Right atrium auricular region (tissue), 2 donors: Measurements from ENCODE around the gene MMP24. TPM values are rescaled to one million over a fixed set of nuclear protein-coding genes. Genes with fewer than 3 reads are reported as not detected.
"Not testable (repeated sequence)": the region's sequence is repeated elsewhere in the genome, so short reads cannot be mapped to it uniquely, and the experiment has no call there.

ENCODE experiments used
- DNase-seq: peaks from one replicate; pipeline ENCODE4 v3.0.0-alpha.2; 2019; ENCODE audit warnings: low spot score
- H3K27ac ChIP-seq, 2 donors: fragments of 200-600 bp; sonication (generic); 1 replicate in 1 of 2; 2 replicates in 1 of 2; pipeline ENCODE4 v1.5.1; 2016 to 2019
- H3K27me3 ChIP-seq, 2 donors: fragments of 200-600 bp; sonication (generic); one replicate each; pipeline versions ENCODE4 v1.5.1 to v1.6.0; 2017 to 2019
- H3K36me3 ChIP-seq: fragments of 200-600 bp; sonication (generic); one replicate; pipeline ENCODE4 v1.5.1; 2016
- H3K4me1 ChIP-seq, 2 donors: fragments of 200-600 bp; sonication (generic); one replicate each; pipeline versions ENCODE4 v1.5.1 to v1.6.0; 2017 to 2019
- H3K4me3 ChIP-seq, 2 donors: fragments of 200-600 bp; sonication (generic); 1 replicate in 1 of 2; 2 replicates in 1 of 2; pipeline ENCODE4 v1.5.1; 2017 to 2019; ENCODE audit warnings: mild to moderate bottlenecking in 1 of 2, moderate library complexity in 1 of 2
- H3K9me3 ChIP-seq, 2 donors: fragments of 200-600 bp; sonication (generic); one replicate each; pipeline ENCODE4 v1.5.1; 2019
- CTCF ChIP-seq, 2 donors: fragments of 200-600 bp; sonication (generic); IDR thresholded peaks; one replicate each; pipeline ENCODE4 v1.5.1; 2019; ENCODE audit warnings: antibody characterized with exemption in 2 of 2
- total RNA-seq, 2 donors: library from RNA; depleted of rRNA; stranded (reverse); fragments of >200 nt; gene quantifications; one replicate each; pipeline ENCODE4 v1.1.0, GENCODE V29; 2016

MMP24 gene
- total RNA-seq, 2 donors from 2014 or later = 2.2 to 3.8 TPM

- H3K4me3 ChIP-seq = no peak overlapping the region
- no peak overlapping the region for H3K27ac ChIP-seq
- H3K4me1 ChIP-seq = peaks cover 0 to 13% of the 10 kb centered on the region in 2 donors
- H3K36me3 ChIP-seq = no peaks in the 10 kb centered on the region
- H3K9me3 ChIP-seq = peaks cover 2 to 25% of the 10 kb centered on the region in 2 donors
- H3K27me3 ChIP-seq = no peaks in the 10 kb centered on the region
- DNase-seq = no peak
- no peak for TF ChIP-seq CTCF (IDR thresholded peaks at IDR 0.05)
Measured at GRCh38 chr20:35196313-35196712, 30.2 kb upstream of the MMP24 start.

GRCh38 chr20:35199740-35200139 is 26.8 kb upstream of the MMP24 start:
- no peak for DNase-seq
- peaks cover 2 to 25% of the 10 kb centered on the region in 2 donors for H3K9me3 ChIP-seq
- H3K36me3 ChIP-seq = no peaks in the 10 kb centered on the region
- no peak for TF ChIP-seq CTCF (IDR thresholded peaks at IDR 0.05)
- H3K27ac ChIP-seq = no peak overlapping the region
- no peaks in the 10 kb centered on the region for H3K27me3 ChIP-seq
- H3K4me3 ChIP-seq = no peak overlapping the region
- no peaks in the 10 kb centered on the region for H3K4me1 ChIP-seq

GRCh38 chr20:35200267-35200666 is 26.2 kb upstream of the MMP24 start:
- Histone ChIP-seq H3K4me3 (no peak overlapping the region), H3K27ac (no peak overlapping the region), H3K36me3 (no peaks in the 10 kb centered on the region), H3K4me1 (no peaks in the 10 kb centered on the region), H3K27me3 (no peaks in the 10 kb centered on the region), H3K9me3 (peaks cover 2 to 25% of the 10 kb centered on the region in 2 donors)
- TF ChIP-seq CTCF (IDR thresholded peaks at IDR 0.05) = no peak
- DNase-seq = no peak

- not testable (repeated sequence) for H3K27ac ChIP-seq, H3K36me3 ChIP-seq, DNase-seq, H3K4me1 ChIP-seq, H3K4me3 ChIP-seq, H3K27me3 ChIP-seq
- peaks cover 0 to 18% of the 10 kb centered on the region in 2 donors for H3K9me3 ChIP-seq
Measured at GRCh38 chr20:35201467-35201866, 25.0 kb upstream of the MMP24 start.

GRCh38 chr20:35206802-35207201 is 19.7 kb upstream of the MMP24 start:
- no peak for TF ChIP-seq CTCF (IDR thresholded peaks at IDR 0.05)
- H3K36me3 ChIP-seq = no peaks in the 10 kb centered on the region
- no peak overlapping the region for H3K27ac ChIP-seq

GRCh38 chr20:35207950-35208611 is 18.4 kb upstream of the MMP24 start:
- no peaks in the 10 kb centered on the region for H3K27me3 ChIP-seq
- peak overlapping the region in 1 of 2 donors; percentile 11 for H3K4me3 ChIP-seq
- peak overlapping the region; percentile 60 to 65 for H3K27ac ChIP-seq
- H3K4me1 ChIP-seq = peaks cover 0 to 6% of the 10 kb centered on the region in 2 donors
- H3K9me3 ChIP-seq = no peaks in the 10 kb centered on the region
- peak; percentile 75 to 83 for TF ChIP-seq CTCF (IDR thresholded peaks at IDR 0.05)
- peak; percentile 83 for DNase-seq
- no peaks in the 10 kb centered on the region for H3K36me3 ChIP-seq

More at GRCh38 chr20:35206802-35207201, 19.7 kb upstream of the MMP24 start:
- Histone ChIP-seq H3K4me1 (peaks cover 0 to 6% of the 10 kb centered on the region in 2 donors), H3K27me3 (no peaks in the 10 kb centered on the region), H3K4me3 (no peak overlapping the region), H3K9me3 (no peaks in the 10 kb centered on the region)
- DNase-seq = no peak
